LNCaP clone FGC (cell line): Measurements from ENCODE around the gene GUSB.

Experiments used
- DNase-seq: peaks from one replicate; pipeline ENCODE4 v3.0.0-alpha.2; 2011; ENCODE audit warnings: low read depth
- H3K4me3 ChIP-seq: 2 replicates; pipeline ENCODE4 v1.5.1; 2011; ENCODE audit warnings: mild to moderate bottlenecking, low read depth, low read length, control low read depth
- CTCF ChIP-seq: IDR thresholded peaks from 2 replicates; pipeline ENCODE4 v1.5.1; 2012; ENCODE audit warnings: mild to moderate bottlenecking; ENCODE audit not compliant: control insufficient read depth, insufficient read depth; ENCODE audit errors: extremely low read depth

GUSB gene

GRCh38 chr7:65938336-65938895 is 43.6 kb downstream of the GUSB start:
- DNase-seq: no peak
- no peak for TF ChIP-seq CTCF
- no peak overlapping the region for H3K4me3 ChIP-seq

- no peak for DNase-seq
- no peak for TF ChIP-seq CTCF
Measured at GRCh38 chr7:65937296-65937695, 44.7 kb downstream of the GUSB start.

DNA sequence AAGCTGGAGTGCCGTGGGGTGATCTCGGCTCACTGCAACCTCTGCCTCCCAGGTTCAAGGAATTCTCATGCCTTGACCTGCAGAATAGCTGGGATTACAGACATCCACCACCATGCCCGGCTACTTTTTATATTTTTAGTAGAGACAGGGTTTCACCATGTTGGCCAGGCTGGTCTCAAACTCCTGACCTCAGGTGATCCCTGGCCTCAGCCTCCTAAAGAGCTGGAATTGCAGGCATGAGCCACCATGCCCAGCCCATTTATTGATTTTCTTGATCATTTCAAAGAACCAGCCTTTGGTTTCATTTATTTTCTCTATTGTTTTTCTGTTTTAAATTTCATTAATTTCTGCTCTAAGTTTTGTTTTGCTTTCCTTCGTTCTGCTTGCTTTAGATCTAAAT is 50.3 kb downstream of the GUSB start:
- H3K4me3 ChIP-seq: no peak overlapping the region
- DNase-seq: no peak
- no peak for TF ChIP-seq CTCF

More at GRCh38 chr7:65937296-65937695, 44.7 kb downstream of the GUSB start:
- no peak overlapping the region for H3K4me3 ChIP-seq

DNA sequence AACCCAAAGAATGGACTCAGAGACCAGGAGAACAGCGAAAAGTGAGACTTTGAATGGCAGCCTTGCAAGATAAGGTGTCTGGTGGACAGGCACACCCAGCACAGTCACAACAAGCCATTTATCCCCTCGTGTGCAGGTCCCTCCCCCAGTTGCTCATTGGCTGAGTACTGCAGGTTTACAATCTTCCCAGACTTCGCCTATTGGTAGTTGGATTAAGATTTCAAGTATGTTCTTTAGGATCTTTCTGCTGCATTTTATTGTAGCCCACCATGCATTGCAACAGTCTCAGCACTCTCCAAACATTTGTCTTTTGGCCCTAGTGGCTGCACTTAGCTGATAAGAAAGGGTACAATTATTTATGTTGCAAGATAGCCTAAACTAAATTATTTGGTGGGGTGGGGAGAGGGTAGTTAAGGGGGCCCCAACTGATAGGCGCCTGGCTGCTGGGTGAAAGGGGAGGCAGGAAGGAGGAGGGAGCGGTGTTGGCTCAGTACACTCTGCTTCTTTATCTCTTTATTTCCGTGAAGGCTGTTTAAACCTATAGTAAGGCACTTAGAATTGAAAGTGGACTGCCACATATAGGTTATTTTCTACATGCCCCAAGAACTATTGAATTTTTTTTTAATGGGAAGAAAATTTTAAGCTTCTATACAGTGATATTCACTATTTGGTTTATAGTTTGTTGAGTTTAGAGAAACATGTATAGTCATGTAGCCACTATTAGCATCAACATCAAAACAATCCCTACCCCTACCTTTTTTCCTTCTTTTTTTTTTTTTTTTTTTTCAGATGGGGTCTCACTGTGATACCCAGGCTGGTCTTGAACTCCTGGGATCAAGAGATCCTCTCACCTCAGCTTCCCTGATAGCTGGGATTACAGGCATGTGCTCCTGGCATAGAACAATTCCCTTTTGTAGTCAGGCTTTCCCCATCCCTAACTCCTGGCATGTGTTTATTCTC is 54.2 kb downstream of the GUSB start:
- TF ChIP-seq CTCF: no peak
- no peak for DNase-seq
- H3K4me3 ChIP-seq: no peak overlapping the region

DNA sequence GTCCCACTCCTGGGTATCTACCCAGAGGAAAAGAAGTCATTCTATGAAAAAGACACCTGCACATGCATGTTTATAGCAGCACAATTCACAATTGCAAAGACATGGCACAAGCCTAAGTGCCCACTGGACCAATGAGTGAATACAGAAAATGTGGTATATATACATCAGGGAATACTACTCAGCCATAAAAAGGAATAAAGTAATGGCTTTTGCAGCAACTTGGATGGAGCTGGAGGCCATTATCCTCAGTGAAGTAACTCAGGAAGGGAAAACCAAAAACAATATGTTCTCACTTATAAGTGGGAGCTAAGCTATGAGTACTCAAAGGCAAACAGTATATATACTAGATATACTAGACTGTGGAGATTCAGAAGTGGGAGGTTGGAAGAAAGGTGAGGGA is 55.4 kb downstream of the GUSB start:
- TF ChIP-seq CTCF: no peak
- DNase-seq: no peak

DNA sequence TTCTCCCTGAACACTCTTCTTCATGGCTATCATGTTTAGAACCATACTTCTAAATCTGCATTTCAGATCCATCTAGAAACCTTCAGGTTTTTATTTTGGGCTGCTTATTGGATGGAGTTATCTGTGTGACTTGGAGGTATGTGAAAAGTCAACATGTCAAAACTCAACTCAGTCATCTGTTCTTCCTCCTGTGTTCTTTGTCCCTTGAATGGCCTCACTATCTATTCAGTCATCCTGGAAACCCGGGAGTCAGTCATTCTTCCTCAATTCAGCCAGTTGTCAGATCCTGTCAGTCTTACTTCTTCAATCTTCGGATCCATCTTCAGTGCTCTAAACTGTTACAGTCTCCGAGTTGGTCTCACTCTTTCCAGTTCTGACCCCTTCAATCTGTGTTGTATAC is 57.0 kb downstream of the GUSB start:
- TF ChIP-seq CTCF: no peak
- H3K4me3 ChIP-seq: no peak overlapping the region
- no peak for DNase-seq

More for the DNA sequence above, 55.4 kb downstream of the GUSB start:
- H3K4me3 ChIP-seq: no peak overlapping the region
